Vagina (tissue), 2 donors: ENCODE measurements around the gene MAPK1.

Experiments used
- CTCF ChIP-seq, 3 experiments: fragments of 450-650 bp in 2 of 3; fragments of 200-600 bp in 1 of 3; sonication (generic) in 1 of 3; IDR thresholded peaks; one replicate each; pipeline ENCODE4 v1.5.1; 2017 to 2019; ENCODE audit warnings: antibody characterized with exemption in 3 of 3, mild to moderate bottlenecking in 2 of 3, moderate library complexity in 2 of 3
- POLR2AphosphoS5 ChIP-seq, 2 donors: sonication (generic); formaldehyde crosslinking; IDR thresholded peaks; one replicate each; pipeline ENCODE4 v1.9.0; 2017; ENCODE audit warnings: antibody characterized with exemption in 2 of 2, mild to moderate bottlenecking in 2 of 2, low read depth in 1 of 2; ENCODE audit not compliant: insufficient read depth in 1 of 2

GRCh38 chr22:21829523-21829922, 37.9 kb downstream of the MAPK1 start:
- no peak for TF ChIP-seq CTCF (IDR thresholded peaks at IDR 0.05)
- no peak for TF ChIP-seq POLR2AphosphoS5 (IDR thresholded peaks at IDR 0.05; ENCODE audit: insufficient read depth in 1 of 2, low read depth in 1 of 2)
